Posterior cingulate gyrus (tissue), 11 donors: ENCODE results near the gene SOX2.

Experiments
- DNase-seq, 10 donors: peaks; one replicate each; pipeline versions ENCODE4 v3.0.0 to v3.0.0-alpha.2; 2020 to 2021; ENCODE audit warnings: mixed read lengths in 3 of 10
- intact Hi-C: fragments of 100-400 bp; cut with DNase I; formaldehyde crosslinking; loops from one replicate; pipeline ENCODE4 v1.15.1; 2023

The SOX2 gene

GRCh38 chr3:181703601-181704420 is 7.9 kb upstream of the SOX2 start:
- intact Hi-C loops, result loop anchor here (5.0 kb wide), 2 partner anchors 427 to 492 kb away; no protein-coding TSS in a partner anchor
- peak in 9 of 10 donors; percentile 59 to 93 (median 75) for DNase-seq

- intact Hi-C loops, result loop anchor here (5.0 kb wide), 3 partner anchors 427 to 913 kb away; no protein-coding TSS in a partner anchor
Measured at GRCh38 chr3:181704421-181705085, 7.2 kb upstream of the SOX2 start.

GRCh38 chr3:181705086-181705480 is 6.6 kb upstream of the SOX2 start:
- intact Hi-C loops, result loop anchor here (5.0 kb wide), 1 partner anchor 912 kb away; no protein-coding TSS in a partner anchor
- DNase-seq, result no peak

More at GRCh38 chr3:181704421-181705085, 7.2 kb upstream of the SOX2 start:
- peak in 1 of 10 donors; percentile 79 for DNase-seq

- no peak for DNase-seq
- intact Hi-C loops, result loop anchor here (5.0 kb wide), 1 partner anchor 909 kb away; no protein-coding TSS in a partner anchor
Measured at GRCh38 chr3:181707980-181708379, 3.7 kb upstream of the SOX2 start.

GRCh38 chr3:181709537-181710279 is 2.0 kb upstream of the SOX2 start:
- intact Hi-C loops, result loop anchor here (1.0 to 5.0 kb wide), 3 partner anchors 549 to 974 kb away; no protein-coding TSS in a partner anchor
- peak; percentile 71 to 95 (median 82) for DNase-seq

- intact Hi-C loops, result loop anchor here (2.0 kb wide), 1 partner anchor 548 kb away; no protein-coding TSS in a partner anchor
- peak in 3 of 10 donors; percentile 16 to 74 (median 70) for DNase-seq
Measured at GRCh38 chr3:181710345-181711291, 1.1 kb upstream of the SOX2 start.

- intact Hi-C loops, result no loop called here
- DNase-seq, result peak in 1 of 10 donors; percentile 87
Measured at GRCh38 chr3:181712226-181712552, 464 bp downstream of the SOX2 start.

GRCh38 chr3:181712553-181713279 is 991 bp downstream of the SOX2 start:
- intact Hi-C loops, result no loop called here
- DNase-seq, result peak in 5 of 10 donors; percentile 18 to 90 (median 76)

- DNase-seq, result no peak
- intact Hi-C loops, result no loop called here
Measured at GRCh38 chr3:181713280-181713647, 1.5 kb downstream of the SOX2 start.

GRCh38 chr3:181713676-181714612 is 2.2 kb downstream of the SOX2 start:
- intact Hi-C loops, result no loop called here
- no peak for DNase-seq

GRCh38 chr3:181715571-181716340 is 4.0 kb downstream of the SOX2 start:
- DNase-seq, result peak in 1 of 10 donors; percentile 36
- intact Hi-C loops, result no loop called here

GRCh38 chr3:181716966-181717365 is 5.2 kb downstream of the SOX2 start:
- intact Hi-C loops, result no loop called here
- DNase-seq, result no peak

- intact Hi-C loops, result no loop called here
- DNase-seq, result no peak
Measured at GRCh38 chr3:181717549-181718171, 5.9 kb downstream of the SOX2 start.

GRCh38 chr3:181718369-181718768 is 6.6 kb downstream of the SOX2 start:
- intact Hi-C loops, result no loop called here

GRCh38 chr3:181718987-181719911 is 7.5 kb downstream of the SOX2 start:
- peak in 4 of 10 donors; percentile 49 to 84 (median 75) for DNase-seq
- intact Hi-C loops, result no loop called here

More at GRCh38 chr3:181718369-181718768, 6.6 kb downstream of the SOX2 start:
- DNase-seq, result no peak
